DOHH2 (cell line): ENCODE data around the gene ZNF536.

Experiments used
- H3F3A ChIP-seq: fragments of 200-600 bp; sonication (generic), shearing (Covaris generic); 2 replicates; pipeline ENCODE4 v1.6.0; 2016; ENCODE audit warnings: antibody characterized with exemption, mild to moderate bottlenecking; ENCODE audit not compliant: control insufficient read depth, insufficient read depth
- H3K27ac ChIP-seq: fragments of 200-600 bp; sonication (generic); 2 replicates; pipeline ENCODE4 v1.5.1; 2014; ENCODE audit warnings: low read depth, mild to moderate bottlenecking, low read length, moderate library complexity
- H3K27me3 ChIP-seq: fragments of 200-600 bp; sonication (generic); 2 replicates; pipeline ENCODE4 v1.6.1; 2014; ENCODE audit warnings: mild to moderate bottlenecking, low read length, mixed read lengths; ENCODE audit not compliant: control insufficient read depth
- H3K36me3 ChIP-seq: fragments of 200-600 bp; sonication (generic); 2 replicates; pipeline ENCODE4 v1.6.1; 2014; ENCODE audit warnings: mild to moderate bottlenecking, low read length, moderate library complexity, mixed read lengths; ENCODE audit not compliant: control insufficient read depth
- H3K4me1 ChIP-seq: fragments of 200-600 bp; sonication (generic); 2 replicates; pipeline ENCODE4 v1.6.1; 2014; ENCODE audit warnings: mild to moderate bottlenecking, low read length, mixed read lengths; ENCODE audit not compliant: control insufficient read depth
- H3K4me2 ChIP-seq: fragments of 200-600 bp; sonication (generic); 2 replicates; pipeline ENCODE4 v1.6.0; 2014; ENCODE audit warnings: mild to moderate bottlenecking, low read length, moderate library complexity
- H3K4me3 ChIP-seq: fragments of 200-600 bp; sonication (generic); 2 replicates; pipeline ENCODE4 v1.5.1; 2014; ENCODE audit warnings: mild to moderate bottlenecking, low read length, mixed read lengths
- H3K79me2 ChIP-seq: fragments of 200-600 bp; sonication (generic); 2 replicates; pipeline ENCODE4 v1.6.1; 2014; ENCODE audit warnings: mild to moderate bottlenecking, low read length, mixed read lengths; ENCODE audit not compliant: control insufficient read depth
- H3K9me2 ChIP-seq: fragments of 200-600 bp; sonication (generic); replicated peaks from 2 replicates; pipeline ENCODE4 v1.6.1; 2014; ENCODE audit warnings: mild to moderate bottlenecking, low read length, mixed read lengths; ENCODE audit not compliant: control insufficient read depth
- H3K9me3 ChIP-seq: fragments of 200-600 bp; sonication (generic); 2 replicates; pipeline ENCODE4 v1.6.1; 2014; ENCODE audit warnings: antibody characterized with exemption, low read length, mixed read lengths; ENCODE audit not compliant: control insufficient read depth, insufficient read depth
- H4K20me1 ChIP-seq: fragments of 200-600 bp; sonication (generic); 2 replicates; pipeline ENCODE4 v1.6.0; 2014; ENCODE audit warnings: low read depth, mild to moderate bottlenecking, antibody characterized with exemption, low read length, moderate library complexity; ENCODE audit not compliant: control insufficient read depth, insufficient read depth
- EZH2phosphoT487 ChIP-seq: fragments of 200-600 bp; sonication (generic); IDR thresholded peaks from 2 replicates; pipeline ENCODE4 v1.6.1; 2017; ENCODE audit warnings: borderline replicate concordance, mild to moderate bottlenecking, antibody characterized with exemption, low read length, moderate library complexity, mixed read lengths
- TF ChIP-seq, protein P1 (sequence below): fragments of 200-600 bp; sonication (generic); IDR thresholded peaks from one replicate; pipeline ENCODE4 v1.5.1; 2014; ENCODE audit warnings: antibody characterized with exemption, mild to moderate bottlenecking, low read depth, low read length; ENCODE audit not compliant: poor library complexity, severe bottlenecking

The ZNF536 gene

GRCh38 chr19:30359936-30360335 lies 12.2 kb upstream of the ZNF536 start:
- Histone ChIP-seq H3K4me3 (no peak overlapping the region), H3K79me2 (no peaks in the 10 kb centered on the region), H3K27me3 (no peaks in the 10 kb centered on the region), H4K20me1 (no peaks in the 10 kb centered on the region), H3K9me3 (no peaks in the 10 kb centered on the region), H3K4me1 (no peaks in the 10 kb centered on the region), H3K27ac (no peak overlapping the region), H3K36me3 (no peaks in the 10 kb centered on the region), H3K9me2 (no peaks in the 10 kb centered on the region), H3F3A (no peaks in the 10 kb centered on the region), H3K4me2 (no peak overlapping the region)
- no peak for TF ChIP-seq EZH2phosphoT487
- TF ChIP-seq, protein P1, sequence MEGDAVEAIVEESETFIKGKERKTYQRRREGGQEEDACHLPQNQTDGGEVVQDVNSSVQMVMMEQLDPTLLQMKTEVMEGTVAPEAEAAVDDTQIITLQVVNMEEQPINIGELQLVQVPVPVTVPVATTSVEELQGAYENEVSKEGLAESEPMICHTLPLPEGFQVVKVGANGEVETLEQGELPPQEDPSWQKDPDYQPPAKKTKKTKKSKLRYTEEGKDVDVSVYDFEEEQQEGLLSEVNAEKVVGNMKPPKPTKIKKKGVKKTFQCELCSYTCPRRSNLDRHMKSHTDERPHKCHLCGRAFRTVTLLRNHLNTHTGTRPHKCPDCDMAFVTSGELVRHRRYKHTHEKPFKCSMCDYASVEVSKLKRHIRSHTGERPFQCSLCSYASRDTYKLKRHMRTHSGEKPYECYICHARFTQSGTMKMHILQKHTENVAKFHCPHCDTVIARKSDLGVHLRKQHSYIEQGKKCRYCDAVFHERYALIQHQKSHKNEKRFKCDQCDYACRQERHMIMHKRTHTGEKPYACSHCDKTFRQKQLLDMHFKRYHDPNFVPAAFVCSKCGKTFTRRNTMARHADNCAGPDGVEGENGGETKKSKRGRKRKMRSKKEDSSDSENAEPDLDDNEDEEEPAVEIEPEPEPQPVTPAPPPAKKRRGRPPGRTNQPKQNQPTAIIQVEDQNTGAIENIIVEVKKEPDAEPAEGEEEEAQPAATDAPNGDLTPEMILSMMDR, result no peak

- Histone ChIP-seq H3K27me3 (no peaks in the 10 kb centered on the region), H3K4me1 (no peaks in the 10 kb centered on the region), H3K4me3 (no peak overlapping the region), H4K20me1 (no peaks in the 10 kb centered on the region), H3K36me3 (no peaks in the 10 kb centered on the region), H3K4me2 (no peak overlapping the region), H3K27ac (no peak overlapping the region), H3F3A (no peaks in the 10 kb centered on the region), H3K79me2 (no peaks in the 10 kb centered on the region), H3K9me3 (no peaks in the 10 kb centered on the region), H3K9me2 (no peaks in the 10 kb centered on the region)
- TF ChIP-seq, protein P1, result no peak
- TF ChIP-seq EZH2phosphoT487, result no peak
Observed at GRCh38 chr19:30360376-30361106, 11.6 kb upstream of the ZNF536 start.

- H3F3A ChIP-seq, result no peaks in the 10 kb centered on the region
- no peak overlapping the region for H3K27ac ChIP-seq
- H3K27me3 ChIP-seq, result no peaks in the 10 kb centered on the region
- H3K79me2 ChIP-seq, result no peaks in the 10 kb centered on the region
- no peaks in the 10 kb centered on the region for H4K20me1 ChIP-seq
- no peak overlapping the region for H3K4me3 ChIP-seq
- no peaks in the 10 kb centered on the region for H3K9me2 ChIP-seq
- no peaks in the 10 kb centered on the region for H3K9me3 ChIP-seq
- H3K4me2 ChIP-seq, result no peak overlapping the region
- TF ChIP-seq EZH2phosphoT487, result no peak
- TF ChIP-seq, protein P1, result no peak
- no peaks in the 10 kb centered on the region for H3K36me3 ChIP-seq
- H3K4me1 ChIP-seq, result no peaks in the 10 kb centered on the region
Observed at GRCh38 chr19:30361107-30361447, 11.1 kb upstream of the ZNF536 start.
